H1 (cell line): ENCODE results near the gene TMEM114. TPM values are rescaled to one million over a fixed set of nuclear protein-coding genes. Genes with fewer than 3 reads are reported as not detected.

Experiments used
- CTBP2 ChIP-seq: IDR thresholded peaks from 2 replicates; pipeline ENCODE4 v1.7.0; 2011; ENCODE audit warnings: borderline replicate concordance, mild to moderate bottlenecking, moderate library complexity, mixed read lengths, low read length; ENCODE audit not compliant: insufficient read depth, insufficient read length
- E2F6 ChIP-seq: IDR thresholded peaks from 2 replicates; pipeline ENCODE4 v1.6.1; 2012; ENCODE audit warnings: inconsistent platforms
- GTF2F1 ChIP-seq: IDR thresholded peaks from 2 replicates; pipeline ENCODE4 v1.6.1; 2012; ENCODE audit warnings: low read depth, low read length, improper control_type of control experiment, borderline replicate concordance
- RFX5 ChIP-seq: IDR thresholded peaks from 2 replicates; pipeline ENCODE4 v1.6.1; 2011; ENCODE audit warnings: low read depth, low read length, improper control_type of control experiment, borderline replicate concordance
- SP2 ChIP-seq: IDR thresholded peaks from 2 replicates; pipeline ENCODE4 v1.6.1; 2012; ENCODE audit warnings: mild to moderate bottlenecking, low read length, inconsistent platforms
- SUZ12 ChIP-seq: fragments of 200-600 bp; sonication (generic); IDR thresholded peaks from 2 replicates; pipeline ENCODE4 v1.6.1; 2012; ENCODE audit warnings: mild to moderate bottlenecking, inconsistent platforms, low read length, moderate library complexity, mixed read lengths
- YY1 ChIP-seq: IDR thresholded peaks from 2 replicates; pipeline ENCODE4 v1.6.1; 2011; ENCODE audit warnings: low read depth, mild to moderate bottlenecking, low read length
- polyA plus RNA-seq, 7 experiments: library from polyadenylated mRNA; depleted of rRNA in 3 of 7; stranded (reverse) in 5 of 7; unstranded in 2 of 7; fragments of >200 nt in 5 of 7; fragments of 200-250 nt in 2 of 7; gene quantifications; 1 replicate in 5 of 7; 2 replicates in 1 of 7; 4 replicates in 1 of 7; pipeline versions ENCODE4 v1.2.1 to v1.2.3, GENCODE V29; 2011 to 2013; ENCODE audit warnings: missing spikeins in 2 of 7, mixed read lengths in 2 of 7
- total RNA-seq: library from RNA; stranded (reverse); fragmentation: NEBNext Ultra II Directional; extraction: Animal tissue kit (Norgen Biotek cat#: 25700); gene quantifications from 2 replicates; pipeline ENCODE4 v1.2.1, GENCODE V29; 2021

Gene TMEM114
- total and polyA plus RNA-seq, 2 of the 8 experiments (the other 6 are each of a cell fraction or from before 2014, with no cell fraction given): 1.6 to 2.9 TPM

GRCh38 chr16:8572063-8572918 is 18.0 kb downstream of the TMEM114 start (continued):
- TF ChIP-seq CTBP2: no peak
- no peak for TF ChIP-seq YY1
- TF ChIP-seq RFX5: no peak
- TF ChIP-seq GTF2F1: no peak
- TF ChIP-seq E2F6: no peak
- TF ChIP-seq SUZ12: no peak
- no peak for TF ChIP-seq SP2
- TF ChIP-seq, all 59 proteins: peak for 0
